Caco-2 (cell line): Measurements from ENCODE around the gene MTFP1. TPM values are rescaled to one million over a fixed set of nuclear protein-coding genes. Genes with fewer than 3 reads are reported as not detected.

Experiments
- BruUV-seq: library from RNA; stranded (reverse); fragments of 400-500 nt; replicated peaks from 2 replicates; lab custom pipeline; 2021; lab: Mats Ljungman, UMichigan
- CTCF ChIA-PET: fragments of 300-600 bp; sonication (Branson Sonifier 250); formaldehyde crosslinking; loops from one replicate; lab custom pipeline; 2022; ENCODE audit warnings: antibody characterized with exemption; lab: Charles Lee
- POLR2A ChIA-PET: fragments of 300-600 bp; sonication (Branson Sonifier 250); formaldehyde crosslinking; loops from one replicate; lab custom pipeline; 2022; ENCODE audit warnings: antibody characterized with exemption; lab: Charles Lee
- DNase-seq, 2 experiments: peaks; one replicate each; pipeline versions ENCODE4 v3.0.0 to v3.0.0-alpha.2; 2020 to 2022
- H3K27me3 ChIP-seq: replicated peaks from 2 replicates; pipeline ENCODE4 v1.6.0; 2011; ENCODE audit warnings: low read length; ENCODE audit not compliant: control insufficient read depth, insufficient read depth
- H3K36me3 ChIP-seq: 2 replicates; pipeline ENCODE4 v1.5.1; 2011; ENCODE audit warnings: low read length; ENCODE audit not compliant: control insufficient read depth, insufficient read depth
- H3K4me1 ChIP-seq: fragments of 250-450 bp; sonication (Bioruptor Pico); 2 replicates; pipeline ENCODE4 v1.5.1; 2020; ENCODE audit warnings: mild to moderate bottlenecking
- H3K4me3 ChIP-seq: 2 replicates; pipeline ENCODE4 v1.5.1; 2011; ENCODE audit warnings: low read depth, mild to moderate bottlenecking, control low read depth, low read length
- H3K9me3 ChIP-seq: fragments of 250-450 bp; sonication (Bioruptor Pico); 2 replicates; pipeline ENCODE4 v1.5.1; 2020; ENCODE audit warnings: mild to moderate bottlenecking, moderate library complexity
- H3K27ac Mint-ChIP-seq: one replicate; pipeline ENCODE4 v1.8.0; 2022; ENCODE audit warnings: mixed read lengths; ENCODE audit not compliant: unreplicated experiment
- H3K27me3 Mint-ChIP-seq: one replicate; pipeline ENCODE4 v1.8.0; 2022; ENCODE audit warnings: mixed read lengths; ENCODE audit not compliant: insufficient read depth, unreplicated experiment
- H3K36me3 Mint-ChIP-seq: one replicate; pipeline ENCODE4 v1.8.0; 2022; ENCODE audit warnings: mild to moderate bottlenecking, mixed read lengths; ENCODE audit not compliant: insufficient read depth, unreplicated experiment
- H3K4me1 Mint-ChIP-seq: one replicate; pipeline ENCODE4 v1.8.0; 2022; ENCODE audit warnings: low read depth, mixed read lengths; ENCODE audit not compliant: unreplicated experiment
- H3K4me3 Mint-ChIP-seq: one replicate; pipeline ENCODE4 v1.8.0; 2022; ENCODE audit warnings: mild to moderate bottlenecking, moderate library complexity, mixed read lengths; ENCODE audit not compliant: unreplicated experiment
- H3K9me3 Mint-ChIP-seq: one replicate; pipeline ENCODE4 v1.8.0; 2022; ENCODE audit warnings: mixed read lengths; ENCODE audit not compliant: unreplicated experiment
- CTCF ChIP-seq, 2 experiments: fragments of 200-600 bp in 1 of 2; IDR thresholded peaks; 1 replicate in 1 of 2; 2 replicates in 1 of 2; pipeline versions ENCODE4 v1.5.1 to v1.8.0; 2011 to 2022; ENCODE audit warnings: antibody characterized with exemption in 1 of 2, control low read depth in 1 of 2, inconsistent platforms in 1 of 2, low read depth in 1 of 2, low read length in 1 of 2, mild to moderate bottlenecking in 1 of 2, moderate library complexity in 1 of 2; ENCODE audit not compliant: insufficient read depth in 1 of 2, severe bottlenecking in 1 of 2, unreplicated experiment in 1 of 2
- intact Hi-C: fragments of 100-400 bp; cut with micrococcal nuclease; formaldehyde crosslinking; loops from one replicate; pipeline ENCODE4 v1.10.0; 2022; ENCODE audit not compliant: unreplicated experiment
- total RNA-seq: library from RNA; stranded (reverse); gene quantifications from 2 replicates; pipeline ENCODE4 v1.2.3, GENCODE V29; 2022

MTFP1 gene
- total RNA-seq, 1 experiment from 2014 or later = 20.6 TPM

- Mint-ChIP-seq H3K4me3 (peak overlapping the region; percentile 67), H3K4me1 (no peaks in the 10 kb centered on the region), H3K9me3 (no peaks in the 10 kb centered on the region), H3K27ac (no peak overlapping the region), H3K36me3 (no peaks in the 10 kb centered on the region), H3K27me3 (no peaks in the 10 kb centered on the region)
- no peak for DNase-seq
- Histone ChIP-seq H3K36me3 (no peaks in the 10 kb centered on the region), H3K4me1 (0 out of 2 replicates have a peak, but pooled peaks cover 4% of the 10 kb centered on the region), H3K27me3 (no peaks in the 10 kb centered on the region), H3K9me3 (no peaks in the 10 kb centered on the region), H3K4me3 (peak overlapping the region; percentile 64)
- ChIA-PET CTCF (interaction anchor here (0.7 to 2.1 kb wide), 3 partner anchors 42 to 99 kb away, joined by 4 to 15 read pairs (median 4); no protein-coding TSS in a partner anchor), POLR2A (no interaction called here)
- BruUV-seq = no TSS peak
- TF ChIP-seq CTCF (IDR thresholded peaks at IDR 0.05; ENCODE audit: insufficient read depth in 1 of 2, low read depth in 1 of 2, low read length in 1 of 2, severe bottlenecking in 1 of 2, unreplicated experiment in 1 of 2) = no peak
- intact Hi-C loops = loop anchor here (2.0 to 5.0 kb wide), 3 partner anchors 60 to 279 kb away; partner anchors contain the start of gene TBC1D10A
These were observed 39.0 kb upstream of the MTFP1 start for GRCh38 chr22:30386608-30386959.

GRCh38 chr22:30386960-30387827 lies 38.4 kb upstream of the MTFP1 start, which contains the start of gene RNF215:
RNF215 (minus strand) TSS chr22:30387411; CDS start chr22:30387313, 98 bp downstream.
- Histone ChIP-seq H3K4me1 (0 out of 2 replicates have a peak, but pooled peaks cover 4% of the 10 kb centered on the region), H3K9me3 (no peaks in the 10 kb centered on the region), H3K4me3 (peak within 1 kb of the TSS; percentile 64), H3K27me3 (no peaks in the 10 kb centered on the region), H3K36me3 (no peaks in the 10 kb centered on the region)
- peak; percentile 69 to 90 for DNase-seq
- Mint-ChIP-seq H3K36me3 (no peaks in the 10 kb centered on the region), H3K4me3 (peak within 1 kb of the TSS; percentile 67), H3K27me3 (no peaks in the 10 kb centered on the region), H3K9me3 (no peaks in the 10 kb centered on the region), H3K4me1 (no peaks in the 10 kb centered on the region), H3K27ac (peak within 1 kb of the TSS; percentile 12)
- no TSS peak for BruUV-seq
- intact Hi-C loops = loop anchor here (1.0 to 5.0 kb wide), 4 partner anchors 60 to 280 kb away; partner anchors contain the start of genes CASTOR1 and TBC1D10A
- POLR2A ChIA-PET = interaction anchor here (0.6 to 1.0 kb wide), 3 partner anchors 30 to 99 kb away, joined by 3 to 4 read pairs (median 4); partner anchors contain the start of genes CCDC157 and SF3A1
- CTCF ChIA-PET = interaction anchor here (0.6 to 1.9 kb wide), 18 partner anchors 10 to 279 kb away, joined by 3 to 51 read pairs (median 4); partner anchors contain the start of genes CASTOR1, CCDC157, SEC14L2 and SF3A1
- TF ChIP-seq CTCF (IDR thresholded peaks at IDR 0.05; ENCODE audit: insufficient read depth in 1 of 2, low read depth in 1 of 2, low read length in 1 of 2, severe bottlenecking in 1 of 2, unreplicated experiment in 1 of 2) = peak; percentile 84 to 88

GRCh38 chr22:30390974-30391691 lies 34.4 kb upstream of the MTFP1 start:
- Mint-ChIP-seq H3K4me1 (no peaks in the 10 kb centered on the region), H3K27ac (no peak overlapping the region), H3K36me3 (no peaks in the 10 kb centered on the region), H3K27me3 (no peaks in the 10 kb centered on the region), H3K9me3 (no peaks in the 10 kb centered on the region), H3K4me3 (no peak overlapping the region)
- intact Hi-C loops = loop anchor here (1.0 kb wide), 2 partner anchors 32 to 94 kb away; no protein-coding TSS in a partner anchor
- CTCF ChIA-PET = interaction anchor here (1.1 to 1.6 kb wide), 2 partner anchors 33 to 100 kb away, joined by 3 to 6 read pairs; no protein-coding TSS in a partner anchor
- 0 out of 2 replicates have a peak, but pooled peaks cover 1% of the 10 kb centered on the region for H3K4me1 ChIP-seq
- H3K36me3 ChIP-seq = no peaks in the 10 kb centered on the region
- peak; percentile 72 for TF ChIP-seq CTCF (IDR thresholded peaks at IDR 0.05; ENCODE audit: insufficient read depth in 1 of 2, low read depth in 1 of 2, low read length in 1 of 2, severe bottlenecking in 1 of 2, unreplicated experiment in 1 of 2)
- BruUV-seq = no TSS peak
- no peaks in the 10 kb centered on the region for H3K27me3 ChIP-seq
- no peak overlapping the region for H3K4me3 ChIP-seq
- peak; percentile 67 to 74 for DNase-seq
- H3K9me3 ChIP-seq = no peaks in the 10 kb centered on the region
- POLR2A ChIA-PET = no interaction called here
